Esophagus squamous epithelium (tissue), 5 donors: ENCODE results near the gene CMTM7. TPM values are rescaled to one million over a fixed set of nuclear protein-coding genes. Genes with fewer than 3 reads are reported as not detected.

ENCODE experiments used
- DNase-seq: peaks from one replicate; lab custom pipeline; 2025; lab: John Stamatoyannopoulos, UW
- H3K27ac ChIP-seq, 4 donors: fragments of 200-600 bp; sonication (generic); one replicate each; pipeline ENCODE4 v1.5.1; 2016 to 2019; ENCODE audit warnings: mild to moderate bottlenecking in 1 of 4
- H3K27me3 ChIP-seq, 4 donors: fragments of 200-600 bp; sonication (generic); 1 replicate in 3 of 4; 2 replicates in 1 of 4; pipeline versions ENCODE4 v1.5.1 to v1.6.0; 2017 to 2021; ENCODE audit warnings: antibody characterized with exemption in 1 of 4
- H3K36me3 ChIP-seq, 3 donors: fragments of 200-600 bp; sonication (generic); one replicate each; pipeline ENCODE4 v1.5.1; 2016 to 2019
- H3K4me1 ChIP-seq, 3 donors: fragments of 200-600 bp; sonication (generic); one replicate each; pipeline ENCODE4 v1.5.1; 2017 to 2019
- H3K4me3 ChIP-seq, 4 donors: fragments of 200-600 bp; sonication (generic); 1 replicate in 3 of 4; 2 replicates in 1 of 4; pipeline ENCODE4 v1.5.1; 2016 to 2019; ENCODE audit warnings: mild to moderate bottlenecking in 2 of 4, moderate library complexity in 1 of 4
- H3K9me3 ChIP-seq, 3 donors: fragments of 200-600 bp; sonication (generic); one replicate each; pipeline ENCODE4 v1.5.1; 2016 to 2019
- POLR2A ChIP-seq, 4 donors: fragments of 450-650 bp; IDR thresholded peaks; one replicate each; pipeline ENCODE4 v1.6.1; 2017; ENCODE audit warnings: antibody characterized with exemption in 4 of 4, mild to moderate bottlenecking in 4 of 4, moderate library complexity in 3 of 4
- WGBS, 2 donors: methylation state at CpG; one replicate each; pipeline ENCODE4 v1.1.5; 2018; 5-methylcytosine and 5-hydroxymethylcytosine counted together
- intact Hi-C: fragments of 100-400 bp; cut with DNase I; formaldehyde crosslinking; loops from one replicate; pipeline ENCODE4 v1.15.0; 2022
- total RNA-seq, 4 donors: library from RNA; depleted of rRNA; stranded (reverse); fragments of >200 nt; gene quantifications; one replicate each; pipeline ENCODE4 v1.1.0, GENCODE V29; 2016
- TF ChIP-seq, protein P1 (sequence below), 6 experiments: fragments of 450-650 bp in 4 of 6; fragments of 200-600 bp in 2 of 6; sonication (generic) in 2 of 6; IDR thresholded peaks; one replicate each; pipeline ENCODE4 v1.5.1; 2016 to 2019; ENCODE audit warnings: antibody characterized with exemption in 6 of 6, mild to moderate bottlenecking in 4 of 6, moderate library complexity in 4 of 6
- donor health status: DM: yes; HTN: yes; CAD: no.

Gene CMTM7
- total RNA-seq, 4 donors from 2014 or later: 0.35 to 6.7 (median 3.0) TPM; not detected in 1

DNA sequence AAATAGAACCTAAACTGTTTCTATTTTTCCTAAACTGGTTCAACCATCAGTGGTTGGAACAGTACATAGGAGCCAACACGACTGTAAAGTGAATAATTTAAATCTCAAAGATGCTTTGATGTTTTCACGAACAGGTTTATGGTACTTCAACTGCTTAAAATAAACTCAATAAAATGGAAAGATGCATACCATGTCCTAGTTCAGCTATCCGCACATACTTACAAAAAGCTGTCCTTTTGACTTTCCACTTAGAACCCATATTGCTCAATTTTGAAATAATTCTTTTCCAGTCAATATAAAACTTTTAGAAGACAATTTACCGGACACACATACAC, 110.1 kb downstream of the CMTM7 start:
- DNase-seq: no peak
- WGBS, 2 donors: 8 to 9% methylated on average over 4 of the region's 4 CpGs
- Histone ChIP-seq H3K27ac (peak overlapping the region; percentile 95 to 99 (median 97)), H3K4me3 (peak overlapping the region; percentile 73 to 96 (median 95)), H3K9me3 (no peaks in the 10 kb centered on the region), H3K36me3 (no peaks in the 10 kb centered on the region), H3K27me3 (no peaks in the 10 kb centered on the region), H3K4me1 (peaks cover 0 to 31% (median 17%) of the 10 kb centered on the region in 3 donors)
- TF ChIP-seq POLR2A (IDR thresholded peaks at IDR 0.05): no peak
- TF ChIP-seq, protein P1, sequence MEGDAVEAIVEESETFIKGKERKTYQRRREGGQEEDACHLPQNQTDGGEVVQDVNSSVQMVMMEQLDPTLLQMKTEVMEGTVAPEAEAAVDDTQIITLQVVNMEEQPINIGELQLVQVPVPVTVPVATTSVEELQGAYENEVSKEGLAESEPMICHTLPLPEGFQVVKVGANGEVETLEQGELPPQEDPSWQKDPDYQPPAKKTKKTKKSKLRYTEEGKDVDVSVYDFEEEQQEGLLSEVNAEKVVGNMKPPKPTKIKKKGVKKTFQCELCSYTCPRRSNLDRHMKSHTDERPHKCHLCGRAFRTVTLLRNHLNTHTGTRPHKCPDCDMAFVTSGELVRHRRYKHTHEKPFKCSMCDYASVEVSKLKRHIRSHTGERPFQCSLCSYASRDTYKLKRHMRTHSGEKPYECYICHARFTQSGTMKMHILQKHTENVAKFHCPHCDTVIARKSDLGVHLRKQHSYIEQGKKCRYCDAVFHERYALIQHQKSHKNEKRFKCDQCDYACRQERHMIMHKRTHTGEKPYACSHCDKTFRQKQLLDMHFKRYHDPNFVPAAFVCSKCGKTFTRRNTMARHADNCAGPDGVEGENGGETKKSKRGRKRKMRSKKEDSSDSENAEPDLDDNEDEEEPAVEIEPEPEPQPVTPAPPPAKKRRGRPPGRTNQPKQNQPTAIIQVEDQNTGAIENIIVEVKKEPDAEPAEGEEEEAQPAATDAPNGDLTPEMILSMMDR (IDR thresholded peaks at IDR 0.05): no peak
- intact Hi-C loops: no loop called here

DNA sequence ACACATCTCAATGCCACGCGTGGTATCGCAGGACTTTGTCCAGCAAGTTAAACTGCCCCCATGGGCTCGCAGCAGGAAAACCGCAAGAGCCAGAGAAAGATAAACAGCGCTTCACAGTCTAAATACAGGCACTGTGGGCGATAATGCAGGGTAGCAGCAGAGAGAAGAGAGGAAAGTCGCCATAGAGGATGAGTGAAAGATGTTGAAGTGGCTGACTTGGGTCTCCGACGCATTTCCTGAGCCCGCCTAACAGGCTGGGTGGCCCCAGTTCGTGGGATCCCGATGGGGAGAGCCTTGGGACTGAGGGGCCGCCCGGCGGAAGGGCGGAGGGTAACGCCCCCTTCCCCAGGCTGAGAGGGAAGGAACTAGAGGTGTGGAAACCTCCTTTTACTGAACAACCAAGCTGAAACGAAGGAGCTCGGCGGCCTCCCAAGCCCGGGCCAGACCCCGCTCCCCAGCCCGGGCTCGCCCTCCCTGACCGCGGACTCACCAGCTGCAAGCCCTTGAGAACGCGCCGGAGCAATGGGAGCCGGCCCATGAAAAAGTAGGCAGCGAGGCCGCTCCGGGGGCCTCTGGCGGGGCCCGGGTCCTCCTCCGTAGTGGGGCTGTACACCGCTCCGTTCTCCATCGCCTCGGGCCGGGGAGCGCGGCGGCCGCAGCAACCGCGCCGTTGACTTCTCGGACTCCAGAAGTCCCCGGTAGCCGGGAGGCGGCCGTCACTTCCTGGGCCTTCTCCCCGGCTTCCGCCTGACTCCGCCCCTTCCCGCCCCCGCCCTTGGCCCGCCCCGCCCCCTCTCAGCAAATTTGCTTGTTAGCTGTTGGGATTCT, 110.7 kb downstream of the CMTM7 start, which contains the start of gene CMTM6:
CMTM6 (minus strand) TSS at position 735 of the 828 bp plus-strand sequence; CDS start at position 628, 107 bp downstream.
- peak; percentile 19 for DNase-seq
- WGBS, 2 donors: 0 to 1% methylated on average over 16 to 33 of the region's 61 CpGs
- no peaks in the 10 kb centered on the region for H3K27me3 ChIP-seq
- intact Hi-C loops: no loop called here
- no peaks in the 10 kb centered on the region for H3K9me3 ChIP-seq
- peak within 1 kb of the TSS; percentile 73 to 96 (median 95) for H3K4me3 ChIP-seq
- H3K36me3 ChIP-seq: no peaks in the 10 kb centered on the region
- peak within 1 kb of the TSS; percentile 95 to 99 (median 97) for H3K27ac ChIP-seq
- peak in 2 of 4 donors; percentile 44 to 78 for TF ChIP-seq POLR2A (IDR thresholded peaks at IDR 0.05)
- TF ChIP-seq, protein P1 (IDR thresholded peaks at IDR 0.05): peak in 1 of 6 experiments; percentile 2
- H3K4me1 ChIP-seq: peaks cover 0 to 29% (median 17%) of the 10 kb centered on the region in 3 donors

DNA sequence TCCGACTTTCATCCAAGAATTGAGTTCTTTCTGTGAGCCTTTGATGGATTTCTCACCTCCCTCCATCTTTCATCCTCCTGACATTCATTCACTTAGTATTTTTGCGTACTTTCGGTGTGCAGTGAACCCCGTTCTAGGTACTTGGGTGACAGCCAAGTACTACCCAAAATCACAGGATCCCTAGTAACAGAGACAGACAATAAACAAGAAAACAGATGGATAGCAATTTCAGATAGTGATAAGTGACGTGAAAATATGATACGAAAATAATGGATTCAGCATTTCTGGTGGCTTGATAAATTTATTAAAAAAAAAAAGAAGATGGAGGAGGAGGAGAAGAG, 111.3 kb downstream of the CMTM7 start:
- peak overlapping the region; percentile 73 to 96 (median 95) for H3K4me3 ChIP-seq
- DNase-seq: no peak
- 1% methylated on average over 4 to 6 of the region's 6 CpGs for WGBS, 2 donors
- intact Hi-C loops: no loop called here
- H3K9me3 ChIP-seq: no peaks in the 10 kb centered on the region
- TF ChIP-seq POLR2A (IDR thresholded peaks at IDR 0.05): no peak
- TF ChIP-seq, protein P1 (IDR thresholded peaks at IDR 0.05): no peak
- peaks cover 0 to 29% (median 17%) of the 10 kb centered on the region in 3 donors for H3K4me1 ChIP-seq
- H3K27ac ChIP-seq: peak overlapping the region; percentile 95 to 99 (median 97)
- H3K36me3 ChIP-seq: no peaks in the 10 kb centered on the region
- H3K27me3 ChIP-seq: no peaks in the 10 kb centered on the region

Other genes starting within 250 kb of the CMTM7 start
- 1 to 10 TPM; 3.8 to 7.4 (median 4.3) TPM for gene CMTM8, start 153.2 kb upstream of the CMTM7 start, total RNA-seq
- gene CMTM6, start 111.0 kb downstream of the CMTM7 start, total RNA-seq: 10 to 100 TPM; 36.6 to 70.9 (median 63.9) TPM
- 10 to 100 TPM; 12.8 to 29.9 (median 24.8) TPM for gene DYNC1LI1, start 179.0 kb downstream of the CMTM7 start, total RNA-seq